ENCODE results near the gene NAE1.

The NAE1 gene

GRCh38 chr16:66758086-66758485 is 72.7 kb downstream of the NAE1 start:
- no peak overlapping the region for H3K4me3 ChIP-seq (ENCODE audit: low read depth, low read length)
- TF ChIP-seq CTCF (IDR thresholded peaks at IDR 0.05; ENCODE audit: low read depth, low read length, missing control alignments), result no peak
- in situ Hi-C loops (cut with HindIII; ENCODE audit: low sequenced_read_pairs), result no loop called here
- DNase-seq (ENCODE audit: low read depth), result no peak

GRCh38 chr16:66754819-66755218 is 76.0 kb downstream of the NAE1 start:
- H3K4me3 ChIP-seq (ENCODE audit: low read depth, low read length), result no peak overlapping the region
- in situ Hi-C loops (cut with HindIII; ENCODE audit: low sequenced_read_pairs), result no loop called here
- no peak for DNase-seq (ENCODE audit: low read depth)
- no peak for TF ChIP-seq CTCF (IDR thresholded peaks at IDR 0.05; ENCODE audit: low read depth, low read length, missing control alignments)

GRCh38 chr16:66754211-66754610 is 76.6 kb downstream of the NAE1 start:
- H3K4me3 ChIP-seq (ENCODE audit: low read depth, low read length), result no peak overlapping the region
- TF ChIP-seq CTCF (IDR thresholded peaks at IDR 0.05; ENCODE audit: low read depth, low read length, missing control alignments), result no peak
- in situ Hi-C loops (cut with HindIII; ENCODE audit: low sequenced_read_pairs), result no loop called here
- no peak for DNase-seq (ENCODE audit: low read depth)

- TF ChIP-seq CTCF (IDR thresholded peaks at IDR 0.05; ENCODE audit: low read depth, low read length, missing control alignments), result no peak
- H3K4me3 ChIP-seq (ENCODE audit: low read depth, low read length), result no peak overlapping the region
- no peak for DNase-seq (ENCODE audit: low read depth)
- in situ Hi-C loops (cut with HindIII; ENCODE audit: low sequenced_read_pairs), result no loop called here
Observed at GRCh38 chr16:66752958-66753357, 77.8 kb downstream of the NAE1 start.
